WTC11 (cell line): ENCODE data around the gene RPS15. TPM values are rescaled to one million over a fixed set of nuclear protein-coding genes. Genes with fewer than 3 reads are reported as not detected.

Source experiments
- ATAC-seq: fragments of 200-7000 bp; cut with Tn5 transposase; 2 replicates; pipeline ENCODE4 v1.10.0; 2021; ENCODE audit warnings: mild to moderate bottlenecking, moderate library complexity
- CTCF ChIA-PET: fragments of 300-600 bp; sonication (Branson Sonifier 250); formaldehyde crosslinking; loops from one replicate; lab custom pipeline; 2021; ENCODE audit warnings: antibody characterized with exemption; lab: Charles Lee
- POLR2A ChIA-PET: fragments of 350-600 bp; sonication (Branson Sonifier 250); formaldehyde crosslinking; loops from one replicate; lab custom pipeline; 2021; ENCODE audit warnings: antibody characterized with exemption; lab: Charles Lee
- DNase-seq: peaks from one replicate; pipeline ENCODE4 v3.0.0; 2021; ENCODE audit warnings: low spot score
- H3K27ac Mint-ChIP-seq: 2 replicates; pipeline ENCODE4 v1.8.0; 2021; ENCODE audit warnings: mixed read lengths
- H3K27me3 Mint-ChIP-seq: 2 replicates; pipeline ENCODE4 v1.8.0; 2021; ENCODE audit warnings: low read depth, mild to moderate bottlenecking, moderate library complexity, mixed read lengths
- H3K36me3 Mint-ChIP-seq: 2 replicates; pipeline ENCODE4 v1.8.0; 2021; ENCODE audit warnings: mixed read lengths
- H3K4me1 Mint-ChIP-seq: 2 replicates; pipeline ENCODE4 v1.8.0; 2022; ENCODE audit warnings: mixed read lengths
- H3K4me3 Mint-ChIP-seq: 2 replicates; pipeline ENCODE4 v1.8.0; 2021; ENCODE audit warnings: mild to moderate bottlenecking, moderate library complexity, mixed read lengths
- H3K9me3 Mint-ChIP-seq: 2 replicates; pipeline ENCODE4 v1.8.0; 2021; ENCODE audit warnings: mixed read lengths
- ATF3 ChIP-seq: sonication (generic); formaldehyde crosslinking; conservative IDR thresholded peaks from 2 replicates; pipeline ENCODE4 v1.8.1; 2022; ENCODE audit warnings: mild to moderate bottlenecking, missing genetic modification reagents
- CBFB ChIP-seq: sonication (generic); formaldehyde crosslinking; IDR thresholded peaks from 2 replicates; pipeline ENCODE4 v1.8.1; 2022; ENCODE audit warnings: mild to moderate bottlenecking, low read depth, missing genetic modification reagents
- ETV6 ChIP-seq: sonication (generic); formaldehyde crosslinking; IDR thresholded peaks from 2 replicates; pipeline ENCODE4 v1.8.1; 2022; ENCODE audit warnings: mild to moderate bottlenecking, missing genetic modification reagents
- FOXJ3 ChIP-seq: sonication (generic); formaldehyde crosslinking; IDR thresholded peaks from 2 replicates; pipeline ENCODE4 v1.9.0; 2021; ENCODE audit warnings: missing genetic modification reagents, mild to moderate bottlenecking, borderline replicate concordance
- IRF2 ChIP-seq: sonication (generic); formaldehyde crosslinking; IDR thresholded peaks from 2 replicates; pipeline ENCODE4 v1.8.0; 2022; ENCODE audit warnings: low read depth, missing genetic modification reagents, borderline replicate concordance
- JAZF1 ChIP-seq: fragments of 250-450 bp; sonication (Bioruptor Pico); IDR thresholded peaks from 2 replicates; pipeline ENCODE4 v1.9.0; 2021; ENCODE audit warnings: moderate library complexity, mild to moderate bottlenecking, inconsistent platforms
- KAT7 ChIP-seq: sonication (generic); formaldehyde crosslinking; IDR thresholded peaks from 2 replicates; pipeline ENCODE4 v1.8.1; 2023; ENCODE audit warnings: missing genetic modification reagents, mild to moderate bottlenecking, borderline replicate concordance
- MAX ChIP-seq: sonication (generic); formaldehyde crosslinking; IDR thresholded peaks from 2 replicates; pipeline ENCODE4 v1.8.0; 2022; ENCODE audit warnings: mild to moderate bottlenecking, missing genetic modification reagents
- NR2C2 ChIP-seq: sonication (generic); formaldehyde crosslinking; IDR thresholded peaks from 2 replicates; pipeline ENCODE4 v1.8.0; 2022; ENCODE audit warnings: mild to moderate bottlenecking, missing genetic modification reagents
- TEAD4 ChIP-seq: sonication (generic); formaldehyde crosslinking; IDR thresholded peaks from 2 replicates; pipeline ENCODE4 v1.8.0; 2022; ENCODE audit warnings: mild to moderate bottlenecking, missing genetic modification reagents
- ZNF138 ChIP-seq: sonication (generic); formaldehyde crosslinking; conservative IDR thresholded peaks from 2 replicates; pipeline ENCODE4 v1.8.1; 2022; ENCODE audit warnings: mild to moderate bottlenecking, moderate library complexity, missing genetic modification reagents
- ZNF317 ChIP-seq: sonication (generic); formaldehyde crosslinking; IDR thresholded peaks from 2 replicates; pipeline ENCODE4 v1.8.1; 2023; ENCODE audit warnings: low read depth, mild to moderate bottlenecking, moderate library complexity, missing genetic modification reagents, borderline replicate concordance
- ZNF416 ChIP-seq: fragments of 250-450 bp; sonication (Bioruptor Pico); IDR thresholded peaks from 2 replicates; pipeline ENCODE4 v1.9.0; 2021; ENCODE audit warnings: mild to moderate bottlenecking, inconsistent platforms
- ZNF671 ChIP-seq: fragments of 250-450 bp; sonication (Bioruptor Pico); IDR thresholded peaks from 2 replicates; pipeline ENCODE4 v1.8.0; 2021; ENCODE audit warnings: mild to moderate bottlenecking
- total RNA-seq: library from RNA; stranded (reverse); gene quantifications from 3 replicates; pipeline ENCODE4 v1.2.3, GENCODE V29; 2021
- TF ChIP-seq, protein P1 (sequence below): sonication (generic); formaldehyde crosslinking; IDR thresholded peaks from 2 replicates; pipeline ENCODE4 v1.8.0; 2022; ENCODE audit warnings: mild to moderate bottlenecking, missing genetic modification reagents
- TF ChIP-seq, protein P2 (sequence below): fragments of 250-450 bp; sonication (Bioruptor Pico); conservative IDR thresholded peaks from 2 replicates; pipeline ENCODE4 v1.9.0; 2021; ENCODE audit warnings: mild to moderate bottlenecking
- TF ChIP-seq, protein P3 (sequence below): sonication (generic); formaldehyde crosslinking; IDR thresholded peaks from 2 replicates; pipeline ENCODE4 v1.8.0; 2022; ENCODE audit warnings: mild to moderate bottlenecking, missing genetic modification reagents
- TF ChIP-seq, protein P4 (sequence below): sonication (generic); formaldehyde crosslinking; IDR thresholded peaks from 2 replicates; pipeline ENCODE4 v1.8.1; 2023; ENCODE audit warnings: mild to moderate bottlenecking, missing genetic modification reagents
- TF ChIP-seq, protein P5 (sequence below): fragments of 250-450 bp; sonication (Bioruptor Pico); IDR thresholded peaks from 2 replicates; pipeline ENCODE4 v1.9.0; 2021; ENCODE audit warnings: mild to moderate bottlenecking
- TF ChIP-seq, protein P6 (sequence below): sonication (generic); formaldehyde crosslinking; IDR thresholded peaks from 2 replicates; pipeline ENCODE4 v1.8.1; 2022; ENCODE audit warnings: mild to moderate bottlenecking, missing genetic modification reagents, moderate library complexity, borderline replicate concordance

Gene RPS15
- total RNA-seq, 1 experiment from 2014 or later = 1,932 TPM

DNA sequence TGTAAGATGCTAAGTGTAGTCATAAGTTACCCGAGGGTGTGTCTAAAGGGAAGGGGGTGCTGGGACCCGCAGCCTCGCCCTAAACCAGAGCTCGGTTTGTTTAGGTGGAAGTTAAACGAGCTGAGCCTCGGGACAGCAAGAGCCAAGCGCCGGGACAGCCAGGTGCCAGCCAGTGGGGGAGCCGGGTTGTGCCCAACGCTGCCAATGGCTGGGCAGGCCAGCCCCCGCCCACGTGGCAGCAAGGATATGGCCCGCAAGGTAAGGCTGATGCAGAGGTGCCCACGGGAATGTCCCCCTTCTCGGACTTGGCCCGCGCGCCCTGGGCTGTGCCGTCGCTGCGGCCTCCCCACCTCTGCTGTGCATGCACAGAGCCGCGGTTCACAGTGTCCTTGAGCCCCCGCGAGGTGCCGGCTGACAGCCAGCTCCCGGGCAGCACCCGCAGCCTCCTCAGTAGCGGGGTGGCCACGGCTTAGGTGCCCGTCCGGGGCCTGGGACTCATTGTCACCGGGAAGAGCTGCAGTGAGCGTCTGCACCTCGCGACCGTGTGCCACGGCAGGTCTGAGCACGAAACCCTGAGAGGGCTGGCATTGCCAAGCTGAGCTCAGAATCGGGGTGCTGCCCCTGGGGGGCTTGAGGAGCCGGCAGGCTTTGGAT is 9.3 kb upstream of the RPS15 start:
- TF ChIP-seq NR2C2 (CRISPR knock-in tag) (no peak), JAZF1 (CRISPR knock-in tag) (no peak), TEAD4 (CRISPR knock-in tag) (no peak)
- Mint-ChIP-seq H3K27me3 (no peaks in the 10 kb centered on the region), H3K36me3 (peaks cover 39% of the 10 kb centered on the region), H3K9me3 (no peaks in the 10 kb centered on the region), H3K4me1 (0 out of 2 replicates have a peak, but pooled peaks cover 3% of the 10 kb centered on the region), H3K4me3 (no peak overlapping the region), H3K27ac (no peak overlapping the region)
- ChIA-PET CTCF (no interaction called here), POLR2A (no interaction called here)
- ATAC-seq = no peak
- no peak for DNase-seq

DNA sequence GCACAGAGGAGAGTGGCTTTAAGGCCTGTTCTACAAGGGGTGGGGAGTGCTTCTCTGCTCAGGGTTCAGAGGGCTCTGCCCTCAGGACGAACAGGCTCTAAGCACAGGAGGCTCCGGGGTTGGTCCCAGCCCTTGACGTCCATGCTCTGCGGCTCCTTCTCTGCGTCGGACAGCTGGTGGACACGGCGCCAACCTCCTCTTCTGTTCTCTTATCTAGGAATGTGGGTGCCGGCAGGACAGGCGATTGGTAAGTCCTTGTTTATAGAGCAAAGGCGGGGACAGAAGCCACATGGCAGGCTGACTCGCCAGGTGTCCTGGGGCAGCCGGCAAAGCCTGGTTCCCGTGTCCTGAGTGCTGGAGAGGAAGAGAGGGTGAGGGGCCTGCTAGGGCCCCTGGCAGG is 8.4 kb upstream of the RPS15 start:
- Mint-ChIP-seq H3K27ac (no peak overlapping the region), H3K36me3 (peaks cover 38% of the 10 kb centered on the region), H3K4me3 (no peak overlapping the region), H3K4me1 (0 out of 2 replicates have a peak, but pooled peaks cover 3% of the 10 kb centered on the region), H3K9me3 (no peaks in the 10 kb centered on the region), H3K27me3 (no peaks in the 10 kb centered on the region)
- ChIA-PET POLR2A (no interaction called here), CTCF (no interaction called here)
- no peak for ATAC-seq
- DNase-seq = no peak
- TF ChIP-seq, protein P1, sequence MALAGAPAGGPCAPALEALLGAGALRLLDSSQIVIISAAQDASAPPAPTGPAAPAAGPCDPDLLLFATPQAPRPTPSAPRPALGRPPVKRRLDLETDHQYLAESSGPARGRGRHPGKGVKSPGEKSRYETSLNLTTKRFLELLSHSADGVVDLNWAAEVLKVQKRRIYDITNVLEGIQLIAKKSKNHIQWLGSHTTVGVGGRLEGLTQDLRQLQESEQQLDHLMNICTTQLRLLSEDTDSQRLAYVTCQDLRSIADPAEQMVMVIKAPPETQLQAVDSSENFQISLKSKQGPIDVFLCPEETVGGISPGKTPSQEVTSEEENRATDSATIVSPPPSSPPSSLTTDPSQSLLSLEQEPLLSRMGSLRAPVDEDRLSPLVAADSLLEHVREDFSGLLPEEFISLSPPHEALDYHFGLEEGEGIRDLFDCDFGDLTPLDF = no peak
- TF ChIP-seq KAT7 = no peak
- TF ChIP-seq, protein P2, sequence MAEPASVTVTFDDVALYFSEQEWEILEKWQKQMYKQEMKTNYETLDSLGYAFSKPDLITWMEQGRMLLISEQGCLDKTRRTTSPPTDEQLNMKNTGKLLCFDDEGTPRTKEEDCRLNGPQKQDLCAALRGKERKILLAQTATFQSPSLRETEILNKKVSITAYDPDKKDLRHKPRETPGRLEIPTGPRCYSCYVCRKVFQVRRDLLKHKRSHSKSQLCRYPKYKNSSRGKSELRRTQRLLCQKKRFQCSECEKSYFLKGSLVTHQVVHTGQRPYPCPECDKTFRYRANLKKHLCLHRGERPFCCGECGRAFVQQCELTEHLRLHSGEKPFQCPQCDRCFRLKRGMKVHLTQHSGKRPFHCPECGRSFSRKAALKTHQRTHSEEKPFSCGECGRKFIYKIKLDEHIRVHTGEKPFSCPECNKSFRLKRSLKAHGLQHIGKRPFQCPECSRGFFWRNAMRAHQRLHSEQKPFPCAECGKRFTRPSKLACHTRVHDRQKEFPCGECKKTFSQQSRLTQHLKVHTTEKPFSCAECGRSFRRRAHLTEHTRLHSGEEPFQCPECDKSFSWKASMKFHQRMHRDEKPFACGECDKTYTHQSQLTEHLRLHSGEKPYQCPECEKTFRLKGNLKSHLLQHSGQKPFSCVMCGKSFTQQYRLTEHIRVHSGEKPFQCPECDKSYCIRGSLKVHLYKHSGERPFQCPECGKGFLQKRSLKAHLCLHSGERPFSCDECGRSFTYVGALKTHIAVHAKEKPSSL = no peak
- no peak for TF ChIP-seq ZNF138
- TF ChIP-seq, protein P3, sequence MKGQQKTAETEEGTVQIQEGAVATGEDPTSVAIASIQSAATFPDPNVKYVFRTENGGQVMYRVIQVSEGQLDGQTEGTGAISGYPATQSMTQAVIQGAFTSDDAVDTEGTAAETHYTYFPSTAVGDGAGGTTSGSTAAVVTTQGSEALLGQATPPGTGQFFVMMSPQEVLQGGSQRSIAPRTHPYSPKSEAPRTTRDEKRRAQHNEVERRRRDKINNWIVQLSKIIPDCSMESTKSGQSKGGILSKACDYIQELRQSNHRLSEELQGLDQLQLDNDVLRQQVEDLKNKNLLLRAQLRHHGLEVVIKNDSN (CRISPR knock-in tag) = no peak
- no peak for TF ChIP-seq FOXJ3 (CRISPR knock-in tag)
- TF ChIP-seq ZNF416 (CRISPR knock-in tag) = no peak
- TF ChIP-seq IRF2 (CRISPR knock-in tag) = no peak
- no peak for TF ChIP-seq ZNF317
- TF ChIP-seq MAX (CRISPR knock-in tag) = no peak
- no peak for TF ChIP-seq ETV6 (CRISPR knock-in tag)
- TF ChIP-seq, protein P4, sequence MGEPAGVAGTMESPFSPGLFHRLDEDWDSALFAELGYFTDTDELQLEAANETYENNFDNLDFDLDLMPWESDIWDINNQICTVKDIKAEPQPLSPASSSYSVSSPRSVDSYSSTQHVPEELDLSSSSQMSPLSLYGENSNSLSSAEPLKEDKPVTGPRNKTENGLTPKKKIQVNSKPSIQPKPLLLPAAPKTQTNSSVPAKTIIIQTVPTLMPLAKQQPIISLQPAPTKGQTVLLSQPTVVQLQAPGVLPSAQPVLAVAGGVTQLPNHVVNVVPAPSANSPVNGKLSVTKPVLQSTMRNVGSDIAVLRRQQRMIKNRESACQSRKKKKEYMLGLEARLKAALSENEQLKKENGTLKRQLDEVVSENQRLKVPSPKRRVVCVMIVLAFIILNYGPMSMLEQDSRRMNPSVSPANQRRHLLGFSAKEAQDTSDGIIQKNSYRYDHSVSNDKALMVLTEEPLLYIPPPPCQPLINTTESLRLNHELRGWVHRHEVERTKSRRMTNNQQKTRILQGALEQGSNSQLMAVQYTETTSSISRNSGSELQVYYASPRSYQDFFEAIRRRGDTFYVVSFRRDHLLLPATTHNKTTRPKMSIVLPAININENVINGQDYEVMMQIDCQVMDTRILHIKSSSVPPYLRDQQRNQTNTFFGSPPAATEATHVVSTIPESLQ (CRISPR knock-in tag) = no peak
- no peak for TF ChIP-seq NR2C2 (CRISPR knock-in tag)
- TF ChIP-seq CBFB (CRISPR knock-in tag) = no peak
- TF ChIP-seq ATF3 (CRISPR knock-in tag) = no peak
- TF ChIP-seq, protein P5, sequence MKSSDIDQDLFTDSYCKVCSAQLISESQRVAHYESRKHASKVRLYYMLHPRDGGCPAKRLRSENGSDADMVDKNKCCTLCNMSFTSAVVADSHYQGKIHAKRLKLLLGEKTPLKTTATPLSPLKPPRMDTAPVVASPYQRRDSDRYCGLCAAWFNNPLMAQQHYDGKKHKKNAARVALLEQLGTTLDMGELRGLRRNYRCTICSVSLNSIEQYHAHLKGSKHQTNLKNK = no peak
- TF ChIP-seq ZNF671 (CRISPR knock-in tag) = no peak
- TF ChIP-seq, protein P6, sequence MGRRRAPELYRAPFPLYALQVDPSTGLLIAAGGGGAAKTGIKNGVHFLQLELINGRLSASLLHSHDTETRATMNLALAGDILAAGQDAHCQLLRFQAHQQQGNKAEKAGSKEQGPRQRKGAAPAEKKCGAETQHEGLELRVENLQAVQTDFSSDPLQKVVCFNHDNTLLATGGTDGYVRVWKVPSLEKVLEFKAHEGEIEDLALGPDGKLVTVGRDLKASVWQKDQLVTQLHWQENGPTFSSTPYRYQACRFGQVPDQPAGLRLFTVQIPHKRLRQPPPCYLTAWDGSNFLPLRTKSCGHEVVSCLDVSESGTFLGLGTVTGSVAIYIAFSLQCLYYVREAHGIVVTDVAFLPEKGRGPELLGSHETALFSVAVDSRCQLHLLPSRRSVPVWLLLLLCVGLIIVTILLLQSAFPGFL (CRISPR knock-in tag) = no peak
- TF ChIP-seq, all 79 proteins: peak for 0
